Measurements from ENCODE around the gene NDUFAF2.

DNA sequence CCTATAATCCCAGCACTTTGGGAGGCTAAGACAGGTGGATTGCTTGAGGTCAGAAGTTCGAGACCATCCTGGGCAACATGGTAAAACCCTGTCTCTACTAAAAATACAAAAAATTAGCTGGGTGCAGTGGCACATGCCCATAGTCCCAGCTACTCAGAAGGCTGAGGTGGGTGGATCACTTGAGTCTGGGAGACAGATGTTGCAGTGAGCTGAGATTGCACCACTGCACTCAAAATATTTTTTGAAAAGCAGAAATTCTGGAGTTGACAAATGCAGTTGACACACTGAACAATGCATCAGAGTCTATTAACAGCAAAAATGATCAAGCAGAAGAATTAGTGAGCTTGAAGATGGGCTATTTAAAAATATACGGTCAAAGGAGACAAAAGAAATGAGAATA lies 35.5 kb downstream of the NDUFAF2 start:
- no peak for TF ChIP-seq EZH2 (IDR thresholded peaks at IDR 0.05; ENCODE audit: insufficient read depth, low read length)
- TF ChIP-seq, protein P1, sequence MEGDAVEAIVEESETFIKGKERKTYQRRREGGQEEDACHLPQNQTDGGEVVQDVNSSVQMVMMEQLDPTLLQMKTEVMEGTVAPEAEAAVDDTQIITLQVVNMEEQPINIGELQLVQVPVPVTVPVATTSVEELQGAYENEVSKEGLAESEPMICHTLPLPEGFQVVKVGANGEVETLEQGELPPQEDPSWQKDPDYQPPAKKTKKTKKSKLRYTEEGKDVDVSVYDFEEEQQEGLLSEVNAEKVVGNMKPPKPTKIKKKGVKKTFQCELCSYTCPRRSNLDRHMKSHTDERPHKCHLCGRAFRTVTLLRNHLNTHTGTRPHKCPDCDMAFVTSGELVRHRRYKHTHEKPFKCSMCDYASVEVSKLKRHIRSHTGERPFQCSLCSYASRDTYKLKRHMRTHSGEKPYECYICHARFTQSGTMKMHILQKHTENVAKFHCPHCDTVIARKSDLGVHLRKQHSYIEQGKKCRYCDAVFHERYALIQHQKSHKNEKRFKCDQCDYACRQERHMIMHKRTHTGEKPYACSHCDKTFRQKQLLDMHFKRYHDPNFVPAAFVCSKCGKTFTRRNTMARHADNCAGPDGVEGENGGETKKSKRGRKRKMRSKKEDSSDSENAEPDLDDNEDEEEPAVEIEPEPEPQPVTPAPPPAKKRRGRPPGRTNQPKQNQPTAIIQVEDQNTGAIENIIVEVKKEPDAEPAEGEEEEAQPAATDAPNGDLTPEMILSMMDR (IDR thresholded peaks at IDR 0.05; ENCODE audit: insufficient read depth, low read depth, low read length), result no peak
